Right atrium auricular region (tissue), 2 donors: Measurements from ENCODE around the gene TERT. TPM values are rescaled to one million over a fixed set of nuclear protein-coding genes. Genes with fewer than 3 reads are reported as not detected.

ENCODE experiments used
- DNase-seq: peaks from one replicate; pipeline ENCODE4 v3.0.0-alpha.2; 2019; ENCODE audit warnings: low spot score
- H3K27ac ChIP-seq, 2 donors: fragments of 200-600 bp; sonication (generic); 1 replicate in 1 of 2; 2 replicates in 1 of 2; pipeline ENCODE4 v1.5.1; 2016 to 2019
- H3K27me3 ChIP-seq, 2 donors: fragments of 200-600 bp; sonication (generic); one replicate each; pipeline versions ENCODE4 v1.5.1 to v1.6.0; 2017 to 2019
- H3K36me3 ChIP-seq: fragments of 200-600 bp; sonication (generic); one replicate; pipeline ENCODE4 v1.5.1; 2016
- H3K4me1 ChIP-seq, 2 donors: fragments of 200-600 bp; sonication (generic); one replicate each; pipeline versions ENCODE4 v1.5.1 to v1.6.0; 2017 to 2019
- H3K4me3 ChIP-seq, 2 donors: fragments of 200-600 bp; sonication (generic); 1 replicate in 1 of 2; 2 replicates in 1 of 2; pipeline ENCODE4 v1.5.1; 2017 to 2019; ENCODE audit warnings: mild to moderate bottlenecking in 1 of 2, moderate library complexity in 1 of 2
- H3K9me3 ChIP-seq, 2 donors: fragments of 200-600 bp; sonication (generic); one replicate each; pipeline ENCODE4 v1.5.1; 2019
- CTCF ChIP-seq, 2 donors: fragments of 200-600 bp; sonication (generic); IDR thresholded peaks; one replicate each; pipeline ENCODE4 v1.5.1; 2019; ENCODE audit warnings: antibody characterized with exemption in 2 of 2
- total RNA-seq, 2 donors: library from RNA; depleted of rRNA; stranded (reverse); fragments of >200 nt; gene quantifications; one replicate each; pipeline ENCODE4 v1.1.0, GENCODE V29; 2016

TERT gene
- total RNA-seq, 2 donors from 2014 or later = not detected

- no peak for TF ChIP-seq CTCF (IDR thresholded peaks at IDR 0.05)
- Histone ChIP-seq H3K4me3 (no peak overlapping the region), H3K27ac (no peak overlapping the region), H3K36me3 (peaks cover 70% of the 10 kb centered on the region), H3K4me1 (peaks cover 0 to 8% of the 10 kb centered on the region in 2 donors), H3K27me3 (no peaks in the 10 kb centered on the region), H3K9me3 (no peaks in the 10 kb centered on the region)
- no peak for DNase-seq
These were observed 24.8 kb upstream of the TERT start for GRCh38 chr5:1319436-1320256.

DNA sequence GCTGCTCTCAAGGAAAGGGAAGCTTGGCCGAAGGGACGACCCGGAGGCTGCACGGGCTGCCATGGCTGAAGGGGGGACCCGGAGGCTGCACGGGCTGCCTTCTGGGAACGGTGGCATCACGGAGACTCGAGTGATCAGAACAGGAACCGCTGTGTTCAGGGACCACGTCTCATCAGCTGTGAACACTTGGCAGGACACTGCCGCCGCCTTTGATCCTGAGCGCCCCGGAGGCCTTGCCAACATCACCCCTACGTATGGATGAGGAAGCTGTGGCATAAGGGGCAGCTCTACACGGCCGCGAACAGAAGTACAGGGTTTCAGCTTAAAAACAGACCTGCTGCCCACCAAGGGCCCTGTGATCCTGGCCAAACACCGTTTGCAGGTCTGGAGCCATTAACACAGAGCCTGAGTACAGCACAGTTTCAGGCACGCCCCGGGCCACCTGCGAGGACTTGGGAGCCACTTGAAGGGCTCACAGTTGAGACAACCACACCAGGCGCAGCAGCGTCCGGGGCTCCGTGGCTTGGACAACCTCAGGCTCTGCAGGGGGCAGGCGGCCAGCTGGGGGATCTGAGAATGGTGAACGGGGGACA lies 23.9 kb upstream of the TERT start:
- Histone ChIP-seq H3K9me3 (no peaks in the 10 kb centered on the region), H3K27me3 (no peaks in the 10 kb centered on the region), H3K27ac (no peak overlapping the region), H3K4me1 (peaks cover 0 to 8% of the 10 kb centered on the region in 2 donors), H3K36me3 (peaks cover 62% of the 10 kb centered on the region), H3K4me3 (no peak overlapping the region)
- DNase-seq = no peak
- no peak for TF ChIP-seq CTCF (IDR thresholded peaks at IDR 0.05)

- H3K9me3 ChIP-seq = no peaks in the 10 kb centered on the region
- H3K27me3 ChIP-seq = no peaks in the 10 kb centered on the region
- no peak overlapping the region for H3K4me3 ChIP-seq
- H3K36me3 ChIP-seq = peaks cover 55% of the 10 kb centered on the region
- peaks cover 0 to 8% of the 10 kb centered on the region in 2 donors for H3K4me1 ChIP-seq
- DNase-seq = no peak
- TF ChIP-seq CTCF (IDR thresholded peaks at IDR 0.05) = no peak
- no peak overlapping the region for H3K27ac ChIP-seq
These were observed 23.2 kb upstream of the TERT start for GRCh38 chr5:1317921-1318565.

GRCh38 chr5:1316588-1317340 lies 21.9 kb upstream of the TERT start:
- no peaks in the 10 kb centered on the region for H3K9me3 ChIP-seq
- H3K27ac ChIP-seq = no peak overlapping the region
- no peaks in the 10 kb centered on the region for H3K27me3 ChIP-seq
- H3K4me1 ChIP-seq = peaks cover 0 to 8% of the 10 kb centered on the region in 2 donors
- no peak overlapping the region for H3K4me3 ChIP-seq
- DNase-seq = no peak
- no peak for TF ChIP-seq CTCF (IDR thresholded peaks at IDR 0.05)
- H3K36me3 ChIP-seq = peaks cover 42% of the 10 kb centered on the region

GRCh38 chr5:1315709-1316587 lies 21.1 kb upstream of the TERT start:
- Histone ChIP-seq H3K27ac (no peak overlapping the region), H3K36me3 (peaks cover 34% of the 10 kb centered on the region), H3K4me3 (no peak overlapping the region), H3K27me3 (no peaks in the 10 kb centered on the region), H3K9me3 (no peaks in the 10 kb centered on the region), H3K4me1 (peaks cover 0 to 8% of the 10 kb centered on the region in 2 donors)
- no peak for DNase-seq
- no peak for TF ChIP-seq CTCF (IDR thresholded peaks at IDR 0.05)
